IMR-90 (cell line): ENCODE results near the gene S100A1. TPM values are rescaled to one million over a fixed set of nuclear protein-coding genes. Genes with fewer than 3 reads are reported as not detected.

Source experiments
- ATAC-seq: fragments of 200-7000 bp; cut with Tn5 transposase; 2 replicates; pipeline ENCODE4 v1.9.1; 2020; ENCODE audit warnings: low read depth, mild to moderate bottlenecking, moderate library complexity
- BruUV-seq: library from RNA; stranded (reverse); fragments of 400-500 nt; replicated peaks from 2 replicates; lab custom pipeline; 2021; lab: Mats Ljungman, UMichigan
- CTCF ChIA-PET: fragments of 300-600 bp; formaldehyde crosslinking; extraction: SDS; loops from one replicate; lab custom pipeline; 2021; ENCODE audit warnings: antibody characterized with exemption; lab: Yijun Ruan, JAX
- POLR2A ChIA-PET: fragments of 300-600 bp; sonication (Branson Sonifier 250); formaldehyde crosslinking; loops from one replicate; lab custom pipeline; 2022; ENCODE audit warnings: antibody characterized with exemption; ENCODE audit not compliant: unreplicated experiment; lab: Charles Lee
- DNase-seq: peaks from one replicate; pipeline ENCODE4 v3.0.0; 2013
- H2AFZ ChIP-seq: replicated peaks from 2 replicates; pipeline ENCODE3; 2013; ENCODE audit warnings: low read length, mild to moderate bottlenecking; ENCODE audit not compliant: poor library complexity
- H2AK5ac ChIP-seq: 2 replicates; pipeline ENCODE4 v1.6.1; 2013; ENCODE audit warnings: low read depth, low read length, inconsistent platforms
- H2AK9ac ChIP-seq: replicated peaks from 2 replicates; pipeline ENCODE3; 2013; ENCODE audit warnings: mild to moderate bottlenecking, low read depth, low read length, moderate library complexity; ENCODE audit not compliant: poor library complexity
- H2BK120ac ChIP-seq: 2 replicates; pipeline ENCODE4 v1.6.1; 2013; ENCODE audit warnings: low read depth, low read length, inconsistent platforms
- H2BK15ac ChIP-seq: 3 replicates; pipeline ENCODE4 v1.6.1; 2013; ENCODE audit warnings: low read depth, low read length, inconsistent platforms
- H2BK20ac ChIP-seq: 2 replicates; pipeline ENCODE4 v1.6.1; 2013; ENCODE audit warnings: low read depth, mild to moderate bottlenecking, inconsistent platforms, low read length, moderate library complexity
- H2BK5ac ChIP-seq: 2 replicates; pipeline ENCODE4 v1.6.1; 2013; ENCODE audit warnings: mild to moderate bottlenecking, low read depth, low read length, inconsistent platforms; ENCODE audit not compliant: poor library complexity, severe bottlenecking
- H3K14ac ChIP-seq: replicated peaks from 2 replicates; pipeline ENCODE4 v1.6.1; 2013; ENCODE audit warnings: low read depth, low read length, inconsistent platforms
- H3K18ac ChIP-seq: 2 replicates; pipeline ENCODE4 v1.6.1; 2013; ENCODE audit warnings: low read depth, low read length, control low read depth
- H3K23ac ChIP-seq: 2 replicates; pipeline ENCODE4 v1.6.1; 2013; ENCODE audit warnings: low read depth, low read length, inconsistent platforms
- H3K27ac ChIP-seq: 2 replicates; pipeline ENCODE4 v1.5.1; 2013; ENCODE audit warnings: mild to moderate bottlenecking, control low read depth, low read length; ENCODE audit not compliant: insufficient read depth
- H3K27me3 ChIP-seq: 2 replicates; pipeline ENCODE4 v1.6.1; 2013; ENCODE audit warnings: low read length; ENCODE audit not compliant: control insufficient read depth, insufficient read depth
- H3K36me3 ChIP-seq: 2 replicates; pipeline ENCODE4 v1.6.1; 2013; ENCODE audit warnings: low read length, mixed read lengths; ENCODE audit not compliant: control insufficient read depth, insufficient read depth
- H3K4ac ChIP-seq: 2 replicates; pipeline ENCODE4 v1.6.1; 2013; ENCODE audit warnings: low read depth, low read length, inconsistent platforms
- H3K4me1 ChIP-seq: 2 replicates; pipeline ENCODE4 v1.6.1; 2013; ENCODE audit warnings: low read length, mixed read lengths; ENCODE audit not compliant: control insufficient read depth, insufficient read depth
- H3K4me2 ChIP-seq: 2 replicates; pipeline ENCODE4 v1.6.1; 2013; ENCODE audit warnings: low read depth, mild to moderate bottlenecking, control low read depth, low read length, moderate library complexity
- H3K4me3 ChIP-seq: 2 replicates; pipeline ENCODE4 v1.5.1; 2013; ENCODE audit warnings: low read depth, mild to moderate bottlenecking, control low read depth, low read length, moderate library complexity; ENCODE audit not compliant: insufficient read depth
- H3K56ac ChIP-seq: 2 replicates; pipeline ENCODE4 v1.6.1; 2013; ENCODE audit warnings: low read length, inconsistent platforms; ENCODE audit not compliant: insufficient read depth; ENCODE audit errors: extremely low read depth
- H3K79me1 ChIP-seq, 2 experiments: 2 replicates each; pipeline ENCODE4 v1.6.1; 2013; ENCODE audit warnings: low read length in 2 of 2, inconsistent platforms in 1 of 2, low read depth in 1 of 2
- H3K9ac ChIP-seq: 2 replicates; pipeline ENCODE4 v1.6.1; 2013; ENCODE audit warnings: low read depth, low read length, control low read depth
- H3K9me1 ChIP-seq: 2 replicates; pipeline ENCODE4 v1.6.1; 2013; ENCODE audit warnings: low read length, inconsistent platforms; ENCODE audit not compliant: insufficient read depth
- H3K9me3 ChIP-seq: 2 replicates; pipeline ENCODE4 v1.6.1; 2013; ENCODE audit warnings: low read length; ENCODE audit not compliant: control insufficient read depth, insufficient read depth
- H4K20me1 ChIP-seq: 2 replicates; pipeline ENCODE4 v1.6.1; 2013; ENCODE audit warnings: low read length, inconsistent platforms; ENCODE audit not compliant: insufficient read depth
- H4K5ac ChIP-seq: 2 replicates; pipeline ENCODE4 v1.6.1; 2013; ENCODE audit warnings: mild to moderate bottlenecking, low read depth, low read length, control low read depth
- H4K8ac ChIP-seq, 2 experiments: 2 replicates each; pipeline ENCODE4 v1.6.1; 2013; ENCODE audit warnings: low read depth in 2 of 2, low read length in 2 of 2, control low read depth in 1 of 2, inconsistent platforms in 1 of 2
- H4K91ac ChIP-seq: 2 replicates; pipeline ENCODE4 v1.6.1; 2013; ENCODE audit warnings: low read depth, low read length, inconsistent platforms; ENCODE audit not compliant: insufficient read depth
- BHLHE40 ChIP-seq: fragments of 150-350 bp; IDR thresholded peaks from 2 replicates; pipeline ENCODE4 v1.6.1; 2016; ENCODE audit warnings: mild to moderate bottlenecking, low read depth, low read length
- CEBPB ChIP-seq: IDR thresholded peaks from 2 replicates; pipeline ENCODE4 v1.6.1; 2012; ENCODE audit warnings: low read depth, low read length, improper control_type of control experiment
- CHD1 ChIP-seq: IDR thresholded peaks from 2 replicates; pipeline ENCODE4 v1.6.1; 2012; ENCODE audit warnings: low read depth, low read length, improper control_type of control experiment
- CTCF ChIP-seq: conservative IDR thresholded peaks from 2 replicates; pipeline ENCODE4 v1.5.1; 2012; ENCODE audit warnings: mild to moderate bottlenecking, low read depth, low read length, improper control_type of control experiment
- FOS ChIP-seq: fragments of 150-350 bp; IDR thresholded peaks from 2 replicates; pipeline ENCODE4 v1.6.1; 2016; ENCODE audit warnings: low read depth, low read length
- MAFK ChIP-seq: IDR thresholded peaks from 2 replicates; pipeline ENCODE4 v1.6.1; 2012; ENCODE audit warnings: low read depth, low read length, improper control_type of control experiment
- MAZ ChIP-seq: IDR thresholded peaks from 2 replicates; pipeline ENCODE4 v1.6.1; 2012; ENCODE audit warnings: low read depth, mild to moderate bottlenecking, low read length, improper control_type of control experiment, moderate library complexity, borderline replicate concordance
- MXI1 ChIP-seq: IDR thresholded peaks from 2 replicates; pipeline ENCODE4 v1.6.1; 2012; ENCODE audit warnings: low read depth, mild to moderate bottlenecking, low read length, moderate library complexity, borderline replicate concordance
- NFE2L2 ChIP-seq: fragments of 150-350 bp; IDR thresholded peaks from 2 replicates; pipeline ENCODE4 v1.6.1; 2016; ENCODE audit warnings: low read depth, mild to moderate bottlenecking, low read length
- POLR2A ChIP-seq: IDR thresholded peaks from 2 replicates; pipeline ENCODE4 v1.6.1; 2012; ENCODE audit warnings: mild to moderate bottlenecking, low read depth, low read length
- RAD21 ChIP-seq: IDR thresholded peaks from 2 replicates; pipeline ENCODE4 v1.6.1; 2012; ENCODE audit warnings: low read length, improper control_type of control experiment
- RCOR1 ChIP-seq: IDR thresholded peaks from 2 replicates; pipeline ENCODE4 v1.6.1; 2012; ENCODE audit warnings: mild to moderate bottlenecking, low read length, improper control_type of control experiment; ENCODE audit not compliant: insufficient replicate concordance
- RFX5 ChIP-seq: IDR thresholded peaks from 2 replicates; pipeline ENCODE4 v1.8.0; 2012; ENCODE audit warnings: low read depth, mild to moderate bottlenecking, low read length, moderate library complexity
- SMC3 ChIP-seq: fragments of 150-350 bp; IDR thresholded peaks from 2 replicates; pipeline ENCODE4 v1.6.1; 2016; ENCODE audit warnings: low read depth, mild to moderate bottlenecking, antibody characterized with exemption, low read length, moderate library complexity
- USF2 ChIP-seq: fragments of 150-350 bp; IDR thresholded peaks from 2 replicates; pipeline ENCODE4 v1.6.1; 2017; ENCODE audit warnings: mild to moderate bottlenecking, antibody characterized with exemption, low read length, low read depth
- WGBS, 2 experiments: methylation state at CpG; one replicate each; pipeline versions ENCODE4 v1.1.5 to v1.1.7; 2013; ENCODE audit warnings: missing lambda C conversion rate in 2 of 2; ENCODE audit not compliant: insufficient read length in 1 of 2; ENCODE audit errors: extremely low coverage in 2 of 2; 5-methylcytosine and 5-hydroxymethylcytosine counted together
- dilution Hi-C: fragments of 300-500 bp; cut with HindIII; formaldehyde crosslinking; loops from one replicate; pipeline ENCODE4 v1.14.3; 2018; ENCODE audit warnings: low sequenced_read_pairs; ENCODE audit not compliant: unreplicated experiment
- in situ Hi-C: fragments of 300-500 bp; cut with MboI; formaldehyde crosslinking; loops from 3 replicates; pipeline ENCODE4 v1.14.3; 2019; ENCODE audit warnings: low sequenced_read_pairs, inconsistent platforms, mixed read lengths
- intact Hi-C: fragments of 100-400 bp; cut with micrococcal nuclease; formaldehyde crosslinking; loops from 2 replicates; pipeline ENCODE4 v1.10.0; 2022
- polyA plus RNA-seq, 3 experiments: library from polyadenylated mRNA; depleted of rRNA; stranded (reverse); fragments of >200 nt; gene quantifications; 2 replicates each; pipeline ENCODE4 v1.2.3, GENCODE V29; 2012; ENCODE audit warnings: low replicate concordance in 1 of 3
- total RNA-seq: library from RNA; depleted of rRNA; stranded (reverse); fragments of >200 nt; gene quantifications from 2 replicates; pipeline ENCODE4 v1.2.3, GENCODE V29; 2012

The S100A1 gene
- total and polyA plus RNA-seq, 2 of the 4 experiments (the other 2 are of a cell fraction) = 0.18 to 0.29 TPM

- in situ Hi-C loops = no loop called here
- Histone ChIP-seq H2AK5ac (no peak overlapping the region), H4K8ac (no peak overlapping the region), H3K9ac (no peak overlapping the region), H3K23ac (no peak overlapping the region), H2AK9ac (no peak overlapping the region), H3K36me3 (no peaks in the 10 kb centered on the region), H3K18ac (no peak overlapping the region), H2BK5ac (no peak overlapping the region), H3K79me1 (peaks cover 0 to 8% of the 10 kb centered on the region in 2 experiments; a peak in 2 of 4 replicates), H3K9me3 (no peaks in the 10 kb centered on the region), H3K27me3 (no peaks in the 10 kb centered on the region), H3K4me3 (no peak overlapping the region), H2BK120ac (no peak overlapping the region), H3K56ac (no peak overlapping the region), H2BK20ac (no peak overlapping the region), H4K20me1 (no peaks in the 10 kb centered on the region), H3K4me1 (peaks cover 10% of the 10 kb centered on the region), H4K5ac (no peak overlapping the region), H3K14ac (no peak overlapping the region), H4K91ac (no peak overlapping the region), H3K9me1 (no peaks in the 10 kb centered on the region; the same call in 1 of the 2 replicates), H3K27ac (no peak overlapping the region), H3K4ac (no peak overlapping the region), H2AFZ (no peak overlapping the region), H3K4me2 (no peak overlapping the region), H2BK15ac (no peak overlapping the region)
- ATAC-seq = peak; percentile 48
- no CpG with 5 or more reads among the region's 6 CpGs for WGBS, 2 experiments
- TF ChIP-seq MXI1 = no peak
- peak; percentile 64; the same call in 1 of the 2 replicates for TF ChIP-seq FOS
- TF ChIP-seq NFE2L2 = no peak
- TF ChIP-seq CEBPB = no peak
- no peak for TF ChIP-seq USF2
- TF ChIP-seq RCOR1 = no peak
- TF ChIP-seq MAZ = no peak
- TF ChIP-seq POLR2A = no peak
- TF ChIP-seq BHLHE40 = peak; percentile 28; the same call in 1 of the 2 replicates
- TF ChIP-seq CTCF = no peak
- no peak for TF ChIP-seq CHD1
- TF ChIP-seq MAFK = no peak
- TF ChIP-seq RFX5 = no peak
- TF ChIP-seq SMC3 = no peak
- no peak for TF ChIP-seq RAD21
- CTCF ChIA-PET = interaction anchor here (1.0 kb wide), 1 partner anchor 25 kb away, joined by 3 read pairs; no protein-coding TSS in a partner anchor
- peak; percentile 86 for DNase-seq
- dilution Hi-C loops = no loop called here
- POLR2A ChIA-PET = interaction anchor here (0.7 kb wide), 1 partner anchor 95 kb away, joined by 3 read pairs; no protein-coding TSS in a partner anchor
- intact Hi-C loops = no loop called here
- BruUV-seq = no TSS peak
Measured at GRCh38 chr1:153597206-153597605, 31.0 kb upstream of the S100A1 start.
